ENCODE measurements around the gene SLC4A2.
A peak's percentile ranks its signal among the peaks of the same experiment; 100 is the strongest.
"Not testable (repeated sequence)": the region's sequence is repeated elsewhere in the genome, so short reads cannot be mapped to it uniquely, and the experiment has no call there.

Gene SLC4A2, protein sequence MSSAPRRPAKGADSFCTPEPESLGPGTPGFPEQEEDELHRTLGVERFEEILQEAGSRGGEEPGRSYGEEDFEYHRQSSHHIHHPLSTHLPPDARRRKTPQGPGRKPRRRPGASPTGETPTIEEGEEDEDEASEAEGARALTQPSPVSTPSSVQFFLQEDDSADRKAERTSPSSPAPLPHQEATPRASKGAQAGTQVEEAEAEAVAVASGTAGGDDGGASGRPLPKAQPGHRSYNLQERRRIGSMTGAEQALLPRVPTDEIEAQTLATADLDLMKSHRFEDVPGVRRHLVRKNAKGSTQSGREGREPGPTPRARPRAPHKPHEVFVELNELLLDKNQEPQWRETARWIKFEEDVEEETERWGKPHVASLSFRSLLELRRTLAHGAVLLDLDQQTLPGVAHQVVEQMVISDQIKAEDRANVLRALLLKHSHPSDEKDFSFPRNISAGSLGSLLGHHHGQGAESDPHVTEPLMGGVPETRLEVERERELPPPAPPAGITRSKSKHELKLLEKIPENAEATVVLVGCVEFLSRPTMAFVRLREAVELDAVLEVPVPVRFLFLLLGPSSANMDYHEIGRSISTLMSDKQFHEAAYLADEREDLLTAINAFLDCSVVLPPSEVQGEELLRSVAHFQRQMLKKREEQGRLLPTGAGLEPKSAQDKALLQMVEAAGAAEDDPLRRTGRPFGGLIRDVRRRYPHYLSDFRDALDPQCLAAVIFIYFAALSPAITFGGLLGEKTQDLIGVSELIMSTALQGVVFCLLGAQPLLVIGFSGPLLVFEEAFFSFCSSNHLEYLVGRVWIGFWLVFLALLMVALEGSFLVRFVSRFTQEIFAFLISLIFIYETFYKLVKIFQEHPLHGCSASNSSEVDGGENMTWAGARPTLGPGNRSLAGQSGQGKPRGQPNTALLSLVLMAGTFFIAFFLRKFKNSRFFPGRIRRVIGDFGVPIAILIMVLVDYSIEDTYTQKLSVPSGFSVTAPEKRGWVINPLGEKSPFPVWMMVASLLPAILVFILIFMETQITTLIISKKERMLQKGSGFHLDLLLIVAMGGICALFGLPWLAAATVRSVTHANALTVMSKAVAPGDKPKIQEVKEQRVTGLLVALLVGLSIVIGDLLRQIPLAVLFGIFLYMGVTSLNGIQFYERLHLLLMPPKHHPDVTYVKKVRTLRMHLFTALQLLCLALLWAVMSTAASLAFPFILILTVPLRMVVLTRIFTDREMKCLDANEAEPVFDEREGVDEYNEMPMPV

DNA sequence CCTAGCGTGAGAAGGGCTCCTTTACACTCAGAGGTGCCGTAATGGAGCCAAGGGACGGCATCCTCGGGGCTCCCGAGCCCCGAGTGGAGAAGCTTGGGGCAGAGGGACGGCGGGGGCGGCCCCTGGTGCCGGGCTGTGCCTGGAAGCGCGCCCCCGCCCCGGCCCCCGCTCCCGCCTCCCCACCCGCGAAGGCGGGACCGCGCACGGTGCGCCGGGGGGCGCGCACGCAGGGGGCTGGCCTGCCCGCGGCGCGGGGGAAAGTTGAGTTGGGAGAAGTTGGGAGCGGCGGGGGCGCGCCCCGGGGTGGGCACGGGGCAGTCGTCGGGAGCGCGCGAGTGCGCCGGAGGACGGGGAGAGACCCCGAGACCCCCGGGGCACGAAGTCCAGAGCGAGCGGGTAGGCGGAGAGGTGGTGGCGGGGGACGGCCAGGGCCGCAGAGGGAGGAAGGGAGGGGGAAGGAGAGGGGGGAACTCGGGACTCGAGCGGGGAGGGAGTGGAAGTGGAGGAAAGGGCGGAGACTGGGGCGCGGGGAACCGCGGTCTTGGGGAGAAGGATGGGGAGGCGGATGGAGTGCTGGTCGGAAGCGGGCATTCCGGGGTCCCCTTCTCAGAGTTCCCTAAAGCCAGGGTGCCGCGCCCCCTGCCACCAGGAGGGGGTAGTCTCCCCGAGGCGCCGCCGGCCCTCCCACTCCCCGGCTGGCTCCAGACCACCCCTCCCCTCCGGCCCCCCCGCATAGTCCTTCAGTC lies at the start of gene SLC4A2:
SLC4A2 (plus strand) TSS at position 223 of the 746 bp plus-strand sequence. CDS start 2,399 bp downstream, outside the sequence.
- DNase-seq (ENCODE audit: low spot score), result peak; percentile 83

DNA sequence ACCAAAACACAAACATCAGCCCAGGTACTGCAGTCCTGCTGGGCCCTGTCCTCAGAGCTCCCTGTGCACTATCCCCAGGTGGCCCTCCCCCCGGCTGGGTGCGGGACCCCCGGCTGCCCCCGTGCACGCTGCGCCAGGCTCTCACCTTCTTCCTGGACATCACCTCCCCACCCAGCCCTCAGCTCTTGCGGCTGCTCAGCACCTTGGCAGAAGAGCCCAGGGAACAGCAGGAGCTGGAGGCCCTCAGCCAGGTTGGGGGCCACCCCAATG lies 49.4 kb upstream of the SLC4A2 start:
- DNase-seq (ENCODE audit: low spot score), result no peak

DNA sequence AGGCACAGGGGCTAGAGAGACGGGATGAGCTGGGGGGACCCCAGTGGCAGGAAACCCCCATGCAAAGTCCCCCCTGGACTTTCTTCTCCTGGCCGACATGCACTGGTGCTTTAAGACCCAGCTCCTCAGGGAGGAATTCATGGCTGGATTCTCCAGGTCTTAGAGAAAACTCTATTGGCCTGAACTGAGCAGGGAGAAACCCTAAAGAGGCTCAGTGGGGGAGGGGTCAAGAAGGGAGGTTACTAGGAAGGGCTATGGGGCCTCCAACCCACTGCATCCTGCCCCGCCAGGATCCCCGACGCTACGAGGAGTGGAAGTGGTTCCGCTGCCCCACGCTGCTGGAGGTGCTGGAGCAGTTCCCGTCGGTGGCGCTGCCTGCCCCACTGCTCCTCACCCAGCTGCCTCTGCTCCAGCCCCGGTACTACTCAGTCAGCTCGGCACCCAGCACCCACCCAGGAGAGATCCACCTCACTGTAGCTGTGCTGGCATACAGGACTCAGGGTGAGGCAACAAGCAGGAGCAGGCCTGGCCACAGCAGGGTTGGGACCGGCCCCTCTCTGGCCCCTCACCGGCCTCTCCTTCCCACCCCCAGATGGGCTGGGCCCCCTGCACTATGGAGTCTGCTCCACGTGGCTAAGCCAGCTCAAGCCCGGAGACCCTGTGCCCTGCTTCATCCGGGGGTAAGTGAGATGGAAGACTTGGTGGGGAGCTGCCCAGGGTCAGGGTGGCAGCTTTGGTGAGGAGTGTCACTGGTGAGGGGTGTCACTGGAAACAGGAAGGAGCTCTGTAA lies 48.9 kb upstream of the SLC4A2 start:
- no peak for DNase-seq (ENCODE audit: low spot score)

DNA sequence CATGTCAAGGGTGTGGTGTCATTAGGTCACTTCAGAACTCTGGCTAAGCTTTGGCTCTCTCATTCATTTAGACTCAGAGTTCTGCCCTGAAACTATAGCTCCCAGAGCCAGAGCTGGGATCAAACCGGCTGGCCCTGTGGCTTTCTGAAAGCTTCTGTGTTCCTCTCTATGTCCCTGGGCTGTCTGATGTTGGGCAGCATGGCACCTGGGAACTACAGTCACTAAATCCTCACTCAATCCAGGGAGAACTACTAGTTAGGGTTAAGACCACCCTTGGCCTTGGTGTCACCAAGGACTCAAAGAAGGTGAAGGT lies 48.3 kb upstream of the SLC4A2 start:
- DNase-seq (ENCODE audit: low spot score), result no peak

DNA sequence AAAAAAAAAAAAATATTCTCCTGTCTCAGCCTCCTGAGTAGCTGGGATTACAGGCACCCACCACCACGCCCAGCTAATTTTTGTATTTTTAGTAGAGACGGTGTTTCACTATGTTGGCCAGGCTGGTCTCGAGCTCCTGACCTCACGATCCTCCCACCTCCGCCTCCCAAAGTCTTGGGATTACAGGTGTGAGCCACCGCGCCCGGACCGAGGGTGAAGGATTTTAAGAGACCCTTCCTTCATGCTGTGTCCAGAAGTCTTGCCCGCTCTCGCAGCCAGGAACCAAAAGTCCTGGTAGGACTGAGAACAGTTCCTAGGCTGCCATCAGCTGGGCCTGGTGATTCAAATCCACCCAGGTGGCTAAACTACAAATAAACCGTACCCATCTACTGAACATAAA lies 47.8 kb upstream of the SLC4A2 start:
- not testable (repeated sequence) for DNase-seq (ENCODE audit: low spot score)

DNA sequence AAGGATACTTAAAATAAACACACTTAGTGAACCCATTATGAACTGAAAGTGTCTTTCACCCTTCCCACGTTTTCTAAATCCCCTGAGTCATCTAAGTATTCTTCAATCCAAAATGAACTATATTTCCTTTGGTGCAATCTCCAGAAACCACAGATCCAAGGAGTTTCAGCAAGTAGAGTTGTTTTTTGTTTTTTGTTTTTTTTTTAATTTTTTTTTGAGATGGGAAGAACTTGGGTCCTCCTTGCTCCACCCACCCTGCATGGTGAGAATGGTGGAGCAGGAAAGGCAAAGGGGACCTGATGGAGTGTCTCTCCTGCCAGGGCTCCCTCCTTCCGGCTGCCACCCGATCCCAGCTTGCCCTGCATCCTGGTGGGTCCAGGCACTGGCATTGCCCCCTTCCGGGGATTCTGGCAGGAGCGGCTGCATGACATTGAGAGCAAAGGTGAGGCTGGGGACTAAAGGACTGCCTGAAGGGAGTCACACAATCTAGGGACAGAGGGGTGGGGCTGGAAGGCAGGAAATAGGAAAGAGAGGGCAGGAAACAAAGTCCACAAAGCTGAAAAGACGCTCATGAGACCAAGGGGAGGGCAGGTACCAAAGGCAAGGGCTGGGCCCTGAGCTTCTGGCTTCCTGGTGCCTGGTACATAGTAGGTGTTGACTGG lies 47.2 kb upstream of the SLC4A2 start:
- no peak for DNase-seq (ENCODE audit: low spot score)

DNA sequence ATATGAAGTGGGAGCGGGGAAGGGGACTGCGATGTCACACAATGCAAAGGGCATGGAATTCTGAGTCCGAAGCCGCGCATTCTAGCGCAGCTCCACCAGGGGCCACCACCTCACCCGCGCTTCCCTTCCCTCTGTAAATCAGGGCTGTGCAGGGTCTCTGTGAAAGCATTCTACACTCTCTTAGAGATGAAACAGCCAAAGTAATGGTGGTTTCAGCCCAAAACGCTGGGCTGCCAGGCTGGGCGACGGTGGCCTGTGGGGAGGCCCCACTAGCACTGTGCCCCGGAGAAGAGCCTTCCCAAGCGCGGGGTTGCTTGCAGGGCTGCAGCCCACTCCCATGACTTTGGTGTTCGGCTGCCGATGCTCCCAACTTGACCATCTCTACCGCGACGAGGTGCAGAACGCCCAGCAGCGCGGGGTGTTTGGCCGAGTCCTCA lies 46.5 kb upstream of the SLC4A2 start:
- peak; percentile 38 for DNase-seq (ENCODE audit: low spot score)

DNA sequence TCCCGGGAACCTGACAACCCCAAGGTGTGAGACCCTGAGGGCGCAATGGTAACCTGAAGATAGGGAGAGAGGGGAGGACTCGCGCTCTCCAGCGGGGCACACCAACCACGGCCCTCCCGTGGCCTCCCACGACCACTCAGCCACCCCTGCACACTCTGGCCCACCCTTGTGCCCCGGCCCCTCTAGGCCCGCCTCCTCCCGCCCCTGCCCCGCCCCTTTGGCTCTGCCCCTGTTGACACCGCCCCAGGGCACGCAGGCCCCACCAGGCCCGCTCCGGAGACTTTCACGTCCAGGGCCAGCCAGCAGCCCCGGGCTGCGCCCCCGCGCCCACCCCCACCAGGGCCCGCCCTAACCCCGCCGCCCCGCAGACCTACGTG lies 46.0 kb upstream of the SLC4A2 start:
- no peak for DNase-seq (ENCODE audit: low spot score)

DNA sequence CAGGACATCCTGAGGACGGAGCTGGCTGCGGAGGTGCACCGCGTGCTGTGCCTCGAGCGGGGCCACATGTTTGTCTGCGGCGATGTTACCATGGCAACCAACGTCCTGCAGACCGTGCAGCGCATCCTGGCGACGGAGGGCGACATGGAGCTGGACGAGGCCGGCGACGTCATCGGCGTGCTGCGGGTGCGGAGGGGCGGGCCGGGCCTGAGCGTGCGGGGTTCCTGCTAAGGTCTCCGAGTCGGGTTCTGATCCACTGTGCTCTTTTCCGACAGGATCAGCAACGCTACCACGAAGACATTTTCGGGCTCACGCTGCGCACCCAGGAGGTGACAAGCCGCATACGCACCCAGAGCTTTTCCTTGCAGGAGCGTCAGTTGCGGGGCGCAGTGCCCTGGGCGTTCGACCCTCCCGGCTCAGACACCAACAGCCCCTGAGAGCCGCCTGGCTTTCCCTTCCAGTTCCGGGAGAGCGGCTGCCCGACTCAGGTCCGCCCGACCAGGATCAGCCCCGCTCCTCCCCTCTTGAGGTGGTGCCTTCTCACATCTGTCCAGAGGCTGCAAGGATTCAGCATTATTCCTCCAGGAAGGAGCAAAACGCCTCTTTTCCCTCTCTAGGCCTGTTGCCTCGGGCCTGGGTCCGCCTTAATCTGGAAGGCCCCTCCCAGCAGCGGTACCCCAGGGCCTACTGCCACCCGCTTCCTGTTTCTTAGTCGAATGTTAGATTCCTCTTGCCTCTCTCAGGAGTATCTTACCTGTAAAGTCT lies 45.5 kb upstream of the SLC4A2 start:
- no peak for DNase-seq (ENCODE audit: low spot score)

DNA sequence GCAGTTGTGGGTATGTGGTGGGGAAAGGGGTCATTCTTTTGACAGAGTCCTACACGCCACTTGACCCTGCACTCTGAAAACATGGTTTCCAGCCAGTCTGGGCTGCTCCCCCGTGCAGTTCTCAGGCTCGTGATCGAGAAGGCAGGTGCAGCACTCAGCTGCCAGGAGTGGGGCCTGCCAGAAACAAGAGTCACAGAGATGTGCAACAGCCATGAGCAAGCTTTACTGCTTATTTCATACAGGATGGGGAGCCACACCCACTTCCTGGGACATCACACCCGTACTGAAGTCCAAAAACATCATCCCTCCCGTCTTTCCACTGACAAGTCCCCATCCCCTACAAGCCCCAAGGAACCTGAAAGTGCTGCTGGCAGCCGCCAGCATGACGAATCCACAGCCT lies 44.4 kb upstream of the SLC4A2 start:
- peak; percentile 36 for DNase-seq (ENCODE audit: low spot score)

DNA sequence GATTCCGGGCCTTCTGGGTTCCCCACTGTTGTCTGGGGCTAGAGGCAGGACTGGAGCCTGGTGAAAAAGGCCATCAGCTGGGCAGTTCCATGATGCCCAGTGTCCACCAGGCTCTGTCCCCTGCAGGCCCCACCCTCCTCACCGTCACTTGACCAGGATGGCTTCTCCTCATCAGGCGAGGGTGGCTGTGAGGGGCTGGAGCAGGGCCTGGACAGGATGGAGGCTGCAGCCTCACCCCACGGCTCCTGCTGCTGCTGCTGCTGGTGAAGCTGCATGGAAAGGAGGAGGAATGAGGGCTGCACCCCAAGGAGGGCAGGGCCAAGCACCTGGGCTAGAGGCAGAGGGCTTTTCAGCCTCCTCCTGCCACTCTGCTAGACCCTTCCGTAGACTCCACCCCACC lies 43.4 kb upstream of the SLC4A2 start:
- DNase-seq (ENCODE audit: low spot score), result no peak

DNA sequence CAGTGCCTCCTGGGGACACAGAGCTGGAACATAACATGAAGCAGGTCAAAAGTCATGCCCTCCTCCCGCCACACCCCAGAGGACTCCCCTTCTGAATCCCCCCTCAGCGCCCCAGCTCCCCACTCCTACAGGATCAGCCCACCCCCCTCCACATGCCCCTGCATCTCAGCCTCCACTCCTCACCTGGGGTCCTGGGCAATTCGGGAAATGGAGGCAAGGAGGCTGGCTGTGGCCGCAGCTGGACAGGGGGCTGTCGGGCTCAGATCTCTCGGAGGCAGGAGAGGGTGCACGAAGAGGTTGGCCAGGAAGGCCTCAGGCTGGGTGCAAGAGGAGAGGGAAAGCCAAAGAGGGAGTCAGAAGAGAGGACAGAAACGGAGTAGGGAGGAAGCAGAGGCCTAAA lies 42.9 kb upstream of the SLC4A2 start:
- DNase-seq (ENCODE audit: low spot score), result no peak

DNA sequence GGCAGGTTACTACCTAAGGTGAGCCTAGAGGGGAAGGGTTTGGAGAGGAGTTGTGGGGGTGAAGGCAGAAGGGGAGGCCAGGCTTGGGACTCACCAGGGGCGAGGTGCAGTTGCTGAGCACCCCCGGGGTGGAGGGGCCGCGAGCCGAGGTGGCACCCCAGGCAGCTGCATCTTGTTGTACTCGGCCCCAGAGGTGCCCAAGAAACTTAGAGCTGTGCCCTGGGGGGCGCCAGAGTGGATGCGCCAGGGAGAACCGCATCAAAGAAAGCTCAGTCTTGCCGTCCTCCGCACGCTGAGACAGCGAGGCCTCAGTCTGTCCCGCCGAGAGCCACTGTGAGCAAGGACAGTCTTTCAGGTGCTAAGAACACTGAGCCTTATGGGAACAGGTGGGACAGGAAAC lies 42.4 kb upstream of the SLC4A2 start:
- DNase-seq (ENCODE audit: low spot score), result no peak

DNA sequence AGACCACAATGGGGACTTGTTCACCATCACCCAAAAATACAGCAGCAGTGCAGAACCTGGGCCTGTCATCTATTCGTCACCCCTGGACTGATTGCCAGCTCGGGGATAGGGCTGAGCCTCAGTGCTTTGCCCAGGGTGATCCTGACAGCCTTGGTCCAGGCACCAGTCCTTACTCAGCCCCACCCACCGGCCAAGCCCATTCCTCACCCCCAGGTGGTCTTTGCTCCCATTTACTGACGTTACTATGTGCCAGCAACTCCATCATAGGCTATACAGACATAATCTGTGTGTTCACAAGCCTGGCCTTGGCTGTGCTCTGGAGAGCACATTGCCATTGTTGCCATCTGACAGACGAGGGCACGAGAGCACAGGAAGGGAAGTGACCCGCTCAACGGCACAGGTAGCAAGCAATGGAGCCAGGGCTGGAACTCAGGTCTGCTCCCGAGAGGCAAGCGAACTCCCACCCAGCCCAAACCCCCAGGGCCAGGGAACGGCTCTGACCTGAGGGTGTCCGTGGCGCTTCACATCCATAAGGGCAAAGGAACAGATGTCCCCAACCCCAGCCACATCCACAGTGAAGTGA lies 41.9 kb upstream of the SLC4A2 start:
- DNase-seq (ENCODE audit: low spot score), result no peak

DNA sequence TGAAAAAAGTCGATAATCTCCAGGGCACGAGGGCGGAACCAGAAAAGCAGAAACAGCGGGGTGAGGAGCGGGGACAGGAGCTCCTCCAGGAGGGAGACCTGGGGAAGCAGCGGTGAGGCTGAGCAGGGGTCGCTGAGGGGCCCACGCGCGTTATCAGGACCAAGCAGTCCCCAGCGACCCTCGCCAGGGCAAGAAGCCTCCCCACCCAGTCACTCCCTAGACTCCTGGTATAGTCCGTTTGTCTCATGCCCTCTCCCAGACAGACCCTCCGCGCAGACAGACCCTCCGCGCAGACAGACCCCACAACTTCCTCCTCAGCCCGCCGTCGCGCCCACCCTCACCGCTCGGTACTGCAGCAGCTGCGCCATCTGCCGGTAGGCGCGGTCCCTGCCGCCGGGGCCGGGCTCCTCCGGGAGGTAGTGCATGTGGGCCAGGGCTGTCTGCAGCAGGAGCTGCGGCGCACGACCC lies 41.4 kb upstream of the SLC4A2 start:
- DNase-seq (ENCODE audit: low spot score), result peak; percentile 85

DNA sequence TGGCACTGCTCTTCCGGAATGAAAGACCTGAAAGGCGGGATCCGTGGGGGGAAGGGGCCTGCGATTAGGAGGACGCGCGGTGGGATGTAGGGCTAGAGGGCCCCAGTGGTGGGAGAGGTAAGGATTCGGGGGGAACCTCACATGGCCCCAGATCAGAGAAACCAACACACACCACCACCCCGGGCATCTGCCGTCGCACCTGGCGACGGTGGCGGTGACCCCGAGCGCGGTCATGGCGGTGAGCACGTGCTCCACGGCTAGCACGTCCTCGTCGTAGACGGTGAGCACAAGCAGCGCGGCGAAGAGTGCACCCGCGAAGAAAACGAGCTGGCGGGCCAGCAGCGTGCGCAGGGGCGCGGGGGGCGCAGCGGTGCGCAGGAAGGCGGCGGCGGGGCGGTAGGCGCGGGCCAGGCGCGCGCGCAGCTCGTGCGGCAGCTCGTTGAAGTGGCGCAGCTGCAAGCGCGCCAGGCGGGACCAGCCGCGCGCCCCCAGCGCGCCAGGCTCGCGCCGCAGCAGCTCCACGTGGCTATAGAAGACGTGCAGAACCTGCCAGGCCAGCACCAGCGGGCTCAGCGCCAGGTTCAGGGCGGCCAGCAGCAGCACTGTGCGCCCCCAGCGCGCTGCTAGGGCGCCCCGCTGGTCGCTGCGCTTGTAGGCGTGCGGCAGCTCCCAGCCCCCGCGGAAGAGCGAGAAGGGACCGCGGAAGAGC lies 40.8 kb upstream of the SLC4A2 start:
- no peak for DNase-seq (ENCODE audit: low spot score)

DNA sequence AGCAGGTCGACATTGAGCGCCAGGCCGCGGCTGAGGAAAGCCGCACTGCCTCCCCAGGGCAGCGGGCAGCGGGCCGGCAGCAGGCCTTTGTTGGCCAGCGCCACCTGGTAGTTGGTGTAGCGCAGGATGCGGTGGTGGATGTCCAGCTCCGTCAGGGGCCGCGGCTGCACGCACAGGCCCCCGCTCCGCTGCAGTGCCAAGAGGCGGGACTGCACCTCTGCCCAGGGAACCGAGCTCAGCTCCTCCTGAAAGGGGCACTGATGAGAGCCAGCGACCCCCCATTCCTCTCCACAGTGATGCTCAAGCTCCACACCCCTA lies 40.3 kb upstream of the SLC4A2 start:
- no peak for DNase-seq (ENCODE audit: low spot score)

DNA sequence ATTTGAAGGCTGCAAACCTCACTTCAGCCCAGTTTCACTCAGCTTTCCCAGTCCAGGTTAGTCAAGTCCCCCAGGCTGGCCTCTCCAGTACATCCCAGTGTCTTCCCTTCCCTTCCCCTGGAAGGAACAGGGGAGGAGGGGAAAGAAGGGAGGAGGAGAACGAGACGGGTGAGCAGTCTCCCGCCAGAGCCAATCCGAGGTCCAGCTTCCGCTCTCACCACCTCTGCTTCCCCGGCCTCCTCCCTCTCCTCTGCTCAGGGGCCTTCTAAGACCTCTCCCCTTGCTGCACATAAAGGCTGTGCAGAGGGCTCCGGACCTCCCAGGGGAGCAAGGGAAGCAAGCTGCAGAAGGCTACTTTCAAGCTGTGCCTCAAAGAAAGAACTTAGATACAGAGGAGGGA lies 39.2 kb upstream of the SLC4A2 start:
- no peak for DNase-seq (ENCODE audit: low spot score)

DNA sequence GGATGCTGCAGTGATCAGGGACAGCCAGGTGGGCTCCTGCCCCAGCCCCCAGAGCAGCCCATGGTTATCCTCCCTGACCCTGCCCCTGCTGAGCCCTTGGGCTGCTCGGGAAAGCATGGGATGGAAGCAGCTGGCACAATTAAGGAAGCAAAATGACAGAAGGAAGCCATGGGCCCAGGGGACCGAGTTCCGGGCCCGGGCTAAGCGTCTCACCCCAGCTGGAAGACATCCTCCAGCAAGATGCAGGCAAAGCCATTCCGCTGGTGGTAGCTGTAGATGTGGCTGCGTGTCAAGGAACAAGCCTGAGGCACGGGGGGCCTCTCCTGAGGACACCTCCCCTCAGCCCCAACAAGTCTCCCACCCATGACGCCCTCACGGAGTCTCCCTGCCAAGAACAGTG lies 36.2 kb upstream of the SLC4A2 start:
- DNase-seq (ENCODE audit: low spot score), result no peak

Data from NAMALWA (cell line).